ENCODE data around the gene VDR. TPM values are rescaled to one million over a fixed set of nuclear protein-coding genes. Genes with fewer than 3 reads are reported as not detected.

The VDR gene
- total RNA-seq, 4 donors from 2014 or later, result 62.3 to 191 (median 117) TPM

DNA sequence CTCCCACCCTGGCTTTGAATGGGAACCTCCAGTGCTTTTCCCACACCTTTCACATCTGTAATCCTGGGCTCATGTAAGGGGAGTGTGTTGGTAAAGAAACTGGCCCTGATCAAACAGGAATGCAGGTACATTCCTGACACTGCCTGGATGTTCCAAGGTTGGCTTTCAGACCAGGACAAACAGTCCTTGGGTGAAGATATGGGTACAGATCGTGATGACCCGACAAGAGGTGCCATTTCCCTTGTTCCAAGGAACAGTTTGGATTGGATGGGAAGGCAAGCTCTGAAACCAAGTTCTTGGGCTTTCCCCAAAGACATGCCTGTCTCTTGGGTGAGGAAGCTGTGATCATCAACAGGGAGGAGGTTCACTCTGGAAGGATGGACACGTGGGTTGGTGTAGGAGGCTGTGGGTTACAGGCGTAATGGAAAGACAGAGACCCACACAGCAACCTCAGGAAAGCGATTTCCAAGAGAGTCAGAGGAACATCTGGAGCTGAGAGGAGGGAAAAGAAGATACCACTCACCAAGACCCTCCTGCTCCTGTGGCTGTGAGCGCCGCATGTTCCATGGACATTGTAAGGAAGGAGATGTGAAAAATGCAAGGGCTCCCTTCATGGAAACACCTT, 26.4 kb downstream of the VDR start:
- TF ChIP-seq POLR2A (IDR thresholded peaks at IDR 0.05) (no peak), EP300 (IDR thresholded peaks at IDR 0.05; ENCODE audit: low read depth) (no peak), CTCF (IDR thresholded peaks at IDR 0.05) (no peak), POLR2AphosphoS5 (IDR thresholded peaks at IDR 0.05) (no peak)
- no peak for DNase-seq
- intact Hi-C loops (cut with DNase I; ENCODE audit: low total_unique reads) (no loop called here), in situ Hi-C loops (cut with MboI; ENCODE audit: low pct_ligation_motif_present in 1 of 4, low pct_unique_long_range_greater_than_20kb in 1 of 4, low sequenced_read_pairs in 3 of 4) (no loop called here)
- Histone ChIP-seq H3K27ac (no peak overlapping the region), H3K27me3 (no peaks in the 10 kb centered on the region), H3K4me1 (peaks cover 3 to 15% (median 11%) of the 10 kb centered on the region in 4 donors), H3K36me3 (no peaks in the 10 kb centered on the region), H3K4me3 (no peak overlapping the region), H3K9me3 (no peaks in the 10 kb centered on the region)
- 88 to 95% methylated on average over 5 to 7 of the region's 7 CpGs for WGBS, 2 donors (ENCODE audit: low coverage in 1 of 2)

GRCh38 chr12:47877081-47877480, 27.7 kb downstream of the VDR start:
- H3K9me3 ChIP-seq, result no peaks in the 10 kb centered on the region
- intact Hi-C loops (cut with DNase I; ENCODE audit: low total_unique reads), result no loop called here
- H3K27ac ChIP-seq, result no peak overlapping the region
- DNase-seq, result no peak
- TF ChIP-seq CTCF (IDR thresholded peaks at IDR 0.05), result no peak
- no peak for TF ChIP-seq EP300 (IDR thresholded peaks at IDR 0.05; ENCODE audit: low read depth)
- TF ChIP-seq POLR2AphosphoS5 (IDR thresholded peaks at IDR 0.05), result no peak
- no peak for TF ChIP-seq POLR2A (IDR thresholded peaks at IDR 0.05)
- H3K4me3 ChIP-seq, result no peak overlapping the region
- peaks cover 0 to 2% (median 1%) of the 10 kb centered on the region in 4 donors for H3K4me1 ChIP-seq
- H3K27me3 ChIP-seq, result no peaks in the 10 kb centered on the region
- WGBS, 2 donors (ENCODE audit: low coverage in 1 of 2), result 84% methylated on average over 4 of the region's 4 CpGs; no CpG with 5 or more reads in 1 of the 2 donors
- in situ Hi-C loops (cut with MboI; ENCODE audit: low pct_ligation_motif_present in 1 of 4, low pct_unique_long_range_greater_than_20kb in 1 of 4, low sequenced_read_pairs in 3 of 4), result no loop called here
- H3K36me3 ChIP-seq, result no peaks in the 10 kb centered on the region

DNA sequence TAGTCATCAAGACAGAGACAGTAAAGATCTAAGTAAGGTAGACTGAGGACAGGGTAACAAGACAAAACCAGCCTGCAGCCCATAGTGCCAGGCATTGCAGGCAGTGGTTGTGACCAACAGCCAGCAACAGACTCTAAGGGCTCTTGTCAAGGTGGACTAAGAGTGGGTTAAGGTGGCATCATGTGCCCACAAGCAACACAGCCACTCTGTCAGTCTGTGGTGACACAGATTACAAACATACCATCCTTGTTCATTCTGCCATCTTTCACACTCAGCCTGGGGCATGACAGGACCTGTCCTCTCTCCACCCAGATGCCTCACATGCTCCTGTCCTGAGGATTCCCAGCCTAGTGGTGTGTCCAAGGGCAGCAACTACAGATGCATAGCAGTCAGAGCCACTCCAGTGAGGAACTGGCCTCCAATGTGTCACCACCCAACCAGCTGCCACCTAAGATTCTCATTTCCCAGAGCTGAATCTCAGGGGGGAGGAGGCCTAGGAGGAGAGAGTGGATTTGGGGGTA, 28.3 kb downstream of the VDR start:
- no peaks in the 10 kb centered on the region for H3K36me3 ChIP-seq
- in situ Hi-C loops (cut with MboI; ENCODE audit: low pct_ligation_motif_present in 1 of 4, low pct_unique_long_range_greater_than_20kb in 1 of 4, low sequenced_read_pairs in 3 of 4) (no loop called here), intact Hi-C loops (cut with DNase I; ENCODE audit: low total_unique reads) (no loop called here)
- H3K9me3 ChIP-seq, result no peaks in the 10 kb centered on the region
- no peak overlapping the region for H3K27ac ChIP-seq
- H3K4me1 ChIP-seq, result no peaks in the 10 kb centered on the region
- no peak overlapping the region for H3K4me3 ChIP-seq
- TF ChIP-seq EP300 (IDR thresholded peaks at IDR 0.05; ENCODE audit: low read depth) (no peak), CTCF (IDR thresholded peaks at IDR 0.05) (no peak), POLR2AphosphoS5 (IDR thresholded peaks at IDR 0.05) (no peak), POLR2A (IDR thresholded peaks at IDR 0.05) (no peak)
- H3K27me3 ChIP-seq, result no peaks in the 10 kb centered on the region
- DNase-seq, result no peak

- H3K4me3 ChIP-seq, result no peak overlapping the region
- TF ChIP-seq POLR2A (IDR thresholded peaks at IDR 0.05), result no peak
- no peak for TF ChIP-seq POLR2AphosphoS5 (IDR thresholded peaks at IDR 0.05)
- no peak for TF ChIP-seq CTCF (IDR thresholded peaks at IDR 0.05)
- TF ChIP-seq EP300 (IDR thresholded peaks at IDR 0.05; ENCODE audit: low read depth), result no peak
- in situ Hi-C loops (cut with MboI; ENCODE audit: low pct_ligation_motif_present in 1 of 4, low pct_unique_long_range_greater_than_20kb in 1 of 4, low sequenced_read_pairs in 3 of 4), result no loop called here
- no peak overlapping the region for H3K27ac ChIP-seq
- H3K4me1 ChIP-seq, result peaks cover 0 to 2% (median 1%) of the 10 kb centered on the region in 4 donors
- WGBS, 2 donors (ENCODE audit: low coverage in 1 of 2), result 89 to 92% methylated on average over 2 of the region's 2 CpGs
- H3K36me3 ChIP-seq, result no peaks in the 10 kb centered on the region
- no peaks in the 10 kb centered on the region for H3K9me3 ChIP-seq
- intact Hi-C loops (cut with DNase I; ENCODE audit: low total_unique reads), result no loop called here
- DNase-seq, result no peak
- no peaks in the 10 kb centered on the region for H3K27me3 ChIP-seq
Observed at GRCh38 chr12:47875746-47876439, 28.9 kb downstream of the VDR start.

Data from transverse colon (tissue), 4 donors.